Hepatocyte (in vitro differentiated cells): ENCODE measurements around the gene CORT. TPM values are rescaled to one million over a fixed set of nuclear protein-coding genes. Genes with fewer than 3 reads are reported as not detected.
A peak's percentile ranks its signal among the peaks of the same experiment; 100 is the strongest.

Experiments used
- DNase-seq: peaks from one replicate; pipeline ENCODE4 v3.0.0-alpha.2; 2016; ENCODE audit warnings: low spot score
- H2AFZ ChIP-seq: fragments of 200-600 bp; sonication (generic); 2 replicates; pipeline ENCODE4 v1.6.0; 2016; ENCODE audit warnings: antibody characterized with exemption, mild to moderate bottlenecking
- H3K27ac ChIP-seq: fragments of 200-600 bp; sonication (generic); 2 replicates; pipeline ENCODE4 v1.5.1; 2016; ENCODE audit warnings: mild to moderate bottlenecking
- H3K27me3 ChIP-seq: fragments of 200-600 bp; sonication (generic); 2 replicates; pipeline ENCODE4 v1.6.1; 2016
- H3K36me3 ChIP-seq: fragments of 200-600 bp; sonication (generic); replicated peaks from 2 replicates; pipeline ENCODE4 v1.5.1; 2016; ENCODE audit warnings: low read depth; ENCODE audit not compliant: insufficient read depth
- H3K4me1 ChIP-seq: fragments of 200-600 bp; sonication (generic); 2 replicates; pipeline ENCODE4 v1.5.1; 2016; ENCODE audit warnings: mild to moderate bottlenecking, moderate library complexity; ENCODE audit not compliant: insufficient read depth
- H3K4me2 ChIP-seq: fragments of 200-600 bp; sonication (generic); 2 replicates; pipeline ENCODE4 v1.6.0; 2016
- H3K4me3 ChIP-seq: fragments of 200-600 bp; sonication (generic); 2 replicates; pipeline ENCODE4 v1.5.1; 2016; ENCODE audit warnings: mild to moderate bottlenecking
- H3K79me2 ChIP-seq: fragments of 200-600 bp; sonication (generic); 2 replicates; pipeline ENCODE4 v1.6.0; 2017; ENCODE audit warnings: mild to moderate bottlenecking
- H3K9me2 ChIP-seq: fragments of 200-600 bp; sonication (generic); replicated peaks from 2 replicates; pipeline ENCODE4 v1.6.0; 2017; ENCODE audit warnings: mild to moderate bottlenecking; ENCODE audit not compliant: insufficient read depth
- H3K9me3 ChIP-seq: fragments of 200-600 bp; sonication (generic); 2 replicates; pipeline ENCODE4 v1.5.1; 2016; ENCODE audit warnings: low read depth, mild to moderate bottlenecking
- H4K20me1 ChIP-seq: fragments of 200-600 bp; sonication (generic); 2 replicates; pipeline ENCODE4 v1.6.0; 2016; ENCODE audit warnings: mild to moderate bottlenecking; ENCODE audit not compliant: insufficient read depth, poor library complexity, severe bottlenecking
- EZH2 ChIP-seq: fragments of 200-600 bp; sonication (generic); IDR thresholded peaks from 2 replicates; pipeline ENCODE4 v1.6.1; 2016; ENCODE audit warnings: antibody characterized with exemption, mild to moderate bottlenecking, borderline replicate concordance
- EZH2phosphoT487 ChIP-seq: fragments of 200-600 bp; sonication (generic); IDR thresholded peaks from one replicate; pipeline ENCODE4 v1.6.1; 2018; ENCODE audit warnings: antibody characterized with exemption, mild to moderate bottlenecking, low read depth, moderate library complexity; ENCODE audit not compliant: unreplicated experiment, severe bottlenecking
- WGBS: methylation state at CpG from one replicate; pipeline ENCODE4 v1.1.6; 2016; ENCODE audit warnings: low lambda C conversion rate; ENCODE audit errors: missing lambda C conversion rate; 5-methylcytosine and 5-hydroxymethylcytosine counted together
- polyA plus RNA-seq: library from polyadenylated mRNA; unstranded; fragments of >200 nt; fragmentation: Nextera tagmentation; extraction: Ambion mirVana; gene quantifications from 2 replicates; pipeline ENCODE4 v1.2.1, GENCODE V29; 2016
- total RNA-seq: library from RNA; depleted of rRNA; stranded (reverse); fragments of >200 nt; gene quantifications from 2 replicates; pipeline ENCODE4 v1.2.3, GENCODE V29; 2014
- TF ChIP-seq, protein P1 (sequence below): fragments of 200-600 bp; sonication (generic); IDR thresholded peaks from 2 replicates; pipeline ENCODE4 v1.5.1; 2016; ENCODE audit warnings: antibody characterized with exemption, mild to moderate bottlenecking; ENCODE audit not compliant: poor library complexity

The CORT gene
- total and polyA plus RNA-seq, 2 experiments from 2014 or later = 0.13 to 0.27 TPM

DNA sequence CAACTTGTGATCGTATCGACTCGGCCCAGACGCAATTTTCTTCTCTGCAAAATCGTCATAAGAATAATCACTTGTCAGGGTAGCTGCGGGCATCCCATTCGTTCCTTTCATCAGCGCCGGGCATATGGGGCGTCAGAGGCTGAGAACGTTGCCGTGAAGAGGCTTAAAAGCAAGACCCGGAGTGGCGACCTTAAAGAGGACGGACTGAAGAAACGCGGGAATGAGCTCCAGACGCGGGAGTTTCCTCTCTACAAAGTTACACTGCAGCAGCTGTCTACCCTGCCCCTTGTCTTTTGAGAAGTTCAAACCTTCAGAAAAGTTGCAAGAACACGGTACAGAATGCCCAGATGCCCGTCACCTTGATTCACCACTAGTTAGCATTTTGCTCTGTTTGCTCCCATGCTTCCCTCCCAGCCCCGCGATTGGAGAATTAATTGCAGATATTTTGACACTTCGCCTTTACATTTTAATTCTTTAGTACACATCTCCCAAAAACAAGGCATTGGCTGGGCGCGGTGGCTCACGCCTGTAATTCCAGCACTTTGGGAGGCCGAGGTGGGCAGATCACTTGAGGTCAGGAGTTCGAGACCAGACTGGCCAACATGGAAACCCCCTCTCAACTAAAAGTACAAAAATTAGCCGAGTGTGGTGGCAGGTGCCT, 18.6 kb upstream of the CORT start:
- H3K79me2 ChIP-seq = peaks cover 16% of the 10 kb centered on the region
- peak overlapping the region; percentile 93 for H3K4me2 ChIP-seq
- H3K9me3 ChIP-seq = no peaks in the 10 kb centered on the region
- H4K20me1 ChIP-seq = no peaks in the 10 kb centered on the region
- H3K27me3 ChIP-seq = no peaks in the 10 kb centered on the region
- peak overlapping the region; percentile 94 for H2AFZ ChIP-seq
- DNase-seq = peak; percentile 32
- peak overlapping the region; percentile 83 for H3K27ac ChIP-seq
- peaks cover 11% of the 10 kb centered on the region for H3K4me1 ChIP-seq
- 31% methylated on average over 30 of the region's 30 CpGs for WGBS
- TF ChIP-seq EZH2phosphoT487 (no peak), EZH2 (no peak)
- TF ChIP-seq, protein P1, sequence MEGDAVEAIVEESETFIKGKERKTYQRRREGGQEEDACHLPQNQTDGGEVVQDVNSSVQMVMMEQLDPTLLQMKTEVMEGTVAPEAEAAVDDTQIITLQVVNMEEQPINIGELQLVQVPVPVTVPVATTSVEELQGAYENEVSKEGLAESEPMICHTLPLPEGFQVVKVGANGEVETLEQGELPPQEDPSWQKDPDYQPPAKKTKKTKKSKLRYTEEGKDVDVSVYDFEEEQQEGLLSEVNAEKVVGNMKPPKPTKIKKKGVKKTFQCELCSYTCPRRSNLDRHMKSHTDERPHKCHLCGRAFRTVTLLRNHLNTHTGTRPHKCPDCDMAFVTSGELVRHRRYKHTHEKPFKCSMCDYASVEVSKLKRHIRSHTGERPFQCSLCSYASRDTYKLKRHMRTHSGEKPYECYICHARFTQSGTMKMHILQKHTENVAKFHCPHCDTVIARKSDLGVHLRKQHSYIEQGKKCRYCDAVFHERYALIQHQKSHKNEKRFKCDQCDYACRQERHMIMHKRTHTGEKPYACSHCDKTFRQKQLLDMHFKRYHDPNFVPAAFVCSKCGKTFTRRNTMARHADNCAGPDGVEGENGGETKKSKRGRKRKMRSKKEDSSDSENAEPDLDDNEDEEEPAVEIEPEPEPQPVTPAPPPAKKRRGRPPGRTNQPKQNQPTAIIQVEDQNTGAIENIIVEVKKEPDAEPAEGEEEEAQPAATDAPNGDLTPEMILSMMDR = no peak
- no peaks in the 10 kb centered on the region for H3K9me2 ChIP-seq
- peak overlapping the region; percentile 81 for H3K4me3 ChIP-seq
- no peaks in the 10 kb centered on the region for H3K36me3 ChIP-seq

DNA sequence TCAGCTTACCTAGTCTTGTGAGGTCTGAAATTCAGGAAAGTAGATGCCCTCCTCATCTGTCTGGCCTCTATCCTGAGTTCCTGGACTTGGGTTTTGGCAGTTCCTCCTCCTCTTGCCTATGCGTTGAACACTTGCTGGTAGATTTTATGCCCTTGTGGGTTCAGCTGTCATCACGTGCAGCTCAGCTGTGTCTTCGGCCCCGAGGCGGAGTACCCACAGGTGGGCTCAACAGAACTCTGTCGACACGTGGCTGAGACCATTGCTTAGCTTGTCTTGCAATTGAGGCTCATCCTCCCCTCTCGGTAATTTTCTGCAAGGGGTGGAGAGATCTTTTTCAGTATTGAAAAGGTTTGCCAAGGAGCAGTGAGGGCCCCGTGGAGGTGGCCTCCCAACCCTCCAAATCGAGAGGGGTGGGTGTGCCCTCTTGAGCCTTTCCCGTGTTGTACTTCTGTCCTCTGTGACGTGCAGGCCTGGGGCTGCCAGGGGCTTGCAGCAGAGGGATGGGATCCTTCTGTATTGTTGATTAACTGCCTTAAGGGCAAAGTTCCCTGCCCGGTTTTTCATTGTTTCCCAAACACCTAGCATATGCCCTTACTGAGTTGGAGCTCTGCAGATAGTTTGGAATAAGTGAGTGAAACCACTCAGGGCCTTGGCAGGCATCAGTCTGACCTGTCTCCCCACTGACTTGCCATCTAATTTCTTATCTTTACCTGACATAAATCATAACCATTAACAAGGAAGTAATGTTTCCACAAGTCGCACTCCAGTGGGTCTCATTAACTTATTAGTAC, 16.7 kb upstream of the CORT start:
- H2AFZ ChIP-seq = no peak overlapping the region
- TF ChIP-seq, protein P1 = no peak
- TF ChIP-seq EZH2phosphoT487 (no peak), EZH2 (no peak)
- peak overlapping the region; percentile 32 for H3K4me2 ChIP-seq
- no peaks in the 10 kb centered on the region for H3K36me3 ChIP-seq
- no peaks in the 10 kb centered on the region for H3K9me3 ChIP-seq
- no peaks in the 10 kb centered on the region for H3K9me2 ChIP-seq
- no peaks in the 10 kb centered on the region for H4K20me1 ChIP-seq
- H3K27ac ChIP-seq = peak overlapping the region; percentile 27
- no peak for DNase-seq
- 67% methylated on average over 14 of the region's 14 CpGs for WGBS
- no peak overlapping the region for H3K4me3 ChIP-seq
- peaks cover 11% of the 10 kb centered on the region for H3K4me1 ChIP-seq
- peaks cover 16% of the 10 kb centered on the region for H3K79me2 ChIP-seq
- no peaks in the 10 kb centered on the region for H3K27me3 ChIP-seq

DNA sequence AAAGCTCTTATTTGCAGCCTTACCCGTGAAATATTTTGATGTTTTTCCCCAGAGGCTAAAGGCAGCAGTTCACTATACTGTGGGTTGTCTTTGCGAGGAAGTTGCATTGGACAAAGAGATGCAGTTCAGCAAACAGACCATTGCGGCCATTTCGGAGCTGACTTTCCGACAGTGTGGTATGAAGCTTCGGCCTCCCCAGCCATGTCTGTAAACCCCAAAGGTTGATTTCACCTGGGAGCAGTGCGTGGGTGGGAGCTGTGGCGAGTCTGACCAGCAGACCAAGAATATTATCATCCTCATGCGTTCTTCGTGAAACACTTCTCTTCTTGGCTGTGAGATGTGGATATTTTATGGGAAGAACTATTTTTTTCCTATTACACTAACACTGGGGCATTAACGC, 16.0 kb upstream of the CORT start:
- TF ChIP-seq EZH2phosphoT487 (no peak), EZH2 (no peak)
- TF ChIP-seq, protein P1 = no peak
- Histone ChIP-seq H3K4me3 (no peak overlapping the region), H3K4me1 (peaks cover 11% of the 10 kb centered on the region), H3K36me3 (no peaks in the 10 kb centered on the region), H2AFZ (no peak overlapping the region), H3K9me2 (no peaks in the 10 kb centered on the region), H3K27ac (peak overlapping the region; percentile 27), H4K20me1 (no peaks in the 10 kb centered on the region), H3K79me2 (peaks cover 16% of the 10 kb centered on the region), H3K4me2 (no peak overlapping the region), H3K9me3 (no peaks in the 10 kb centered on the region), H3K27me3 (no peaks in the 10 kb centered on the region)
- DNase-seq = no peak
- 89% methylated on average over 11 of the region's 11 CpGs for WGBS
